ENCODE results near the gene ITGA5.
A peak's percentile ranks its signal among the peaks of the same experiment; 100 is the strongest.

DNA sequence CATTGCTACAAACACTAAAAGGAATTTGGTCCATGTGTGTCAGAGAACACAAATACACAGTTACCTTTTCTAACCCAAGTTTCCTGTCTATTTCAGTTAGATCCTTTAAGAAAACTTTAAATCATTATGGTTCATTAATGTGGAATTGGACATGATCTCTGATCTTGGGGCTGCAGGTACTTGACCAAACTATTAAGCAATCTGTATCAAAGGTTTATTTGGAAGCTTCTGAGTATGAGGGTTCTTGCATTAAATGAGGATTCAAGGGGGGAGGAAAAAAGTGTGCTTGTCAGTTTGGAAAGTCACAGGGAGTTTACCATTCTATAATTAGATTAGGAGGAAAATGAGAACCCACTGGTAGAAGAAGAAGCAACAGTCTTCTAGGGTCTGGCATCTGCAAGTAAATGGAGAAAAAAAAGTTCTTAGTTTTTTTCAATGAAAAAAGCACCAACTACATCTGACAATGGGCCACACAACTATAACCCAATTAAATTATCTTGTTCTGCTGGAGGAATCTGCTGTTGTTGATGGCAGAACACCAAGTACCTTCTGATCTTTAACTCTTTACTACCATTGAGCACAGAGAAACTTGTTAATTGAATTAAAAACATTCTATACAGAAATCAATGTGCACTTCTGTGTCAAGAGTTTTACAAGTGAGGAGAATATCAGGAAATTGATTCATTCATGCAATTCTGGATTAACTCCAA is 36.8 kb upstream of the ITGA5 start:
- no peak for TF ChIP-seq REST (IDR thresholded peaks at IDR 0.05; ENCODE audit: insufficient read depth in 1 of 2, low read depth in 2 of 2, low read length in 2 of 2)
- no peak for TF ChIP-seq POLR2AphosphoS5 (IDR thresholded peaks at IDR 0.05; ENCODE audit: low read depth, low read length)
- 0 out of 2 replicates have a peak, but pooled peaks have one; percentile 59 for TF ChIP-seq SIN3A (IDR thresholded peaks at IDR 0.05; ENCODE audit: borderline replicate concordance, insufficient read depth, low read length)
- no peak for TF ChIP-seq TAF1 (IDR thresholded peaks at IDR 0.05; ENCODE audit: borderline replicate concordance, insufficient read depth, low read length)

Measured in PFSK-1 (cell line).